Transverse colon (tissue), 4 donors: ENCODE measurements around the gene SPNS3. TPM values are rescaled to one million over a fixed set of nuclear protein-coding genes. Genes with fewer than 3 reads are reported as not detected.

ENCODE experiments used
- DNase-seq: peaks from one replicate; pipeline ENCODE4 v3.0.0-alpha.2; 2019
- H3K27ac ChIP-seq, 4 donors: fragments of 200-600 bp; sonication (generic); 2 replicates each; pipeline ENCODE4 v1.5.1; 2016 to 2018; ENCODE audit warnings: inconsistent platforms in 4 of 4
- H3K27me3 ChIP-seq: fragments of 200-600 bp; sonication (generic); 2 replicates; pipeline ENCODE4 v1.5.1; 2017; ENCODE audit warnings: inconsistent platforms
- H3K36me3 ChIP-seq, 4 donors: fragments of 200-600 bp; sonication (generic); 2 replicates each; pipeline ENCODE4 v1.5.1; 2017 to 2019; ENCODE audit warnings: inconsistent platforms in 4 of 4
- H3K4me1 ChIP-seq, 4 donors: fragments of 200-600 bp; sonication (generic); 2 replicates each; pipeline ENCODE4 v1.5.1; 2017 to 2020; ENCODE audit warnings: inconsistent platforms in 4 of 4
- H3K4me3 ChIP-seq, 4 donors: fragments of 200-600 bp; sonication (generic); 1 replicate in 1 of 4; 2 replicates in 3 of 4; pipeline versions ENCODE4 v1.5.1 to v1.6.1; 2017 to 2019; ENCODE audit warnings: inconsistent platforms in 4 of 4
- H3K9me3 ChIP-seq, 2 donors: fragments of 200-600 bp; sonication (generic); 2 replicates each; pipeline ENCODE4 v1.5.1; 2017 to 2019; ENCODE audit warnings: inconsistent platforms in 2 of 2
- CTCF ChIP-seq, 5 experiments: fragments of 200-600 bp in 3 of 5; fragments of 450-650 bp in 2 of 5; sonication (generic) in 3 of 5; IDR thresholded peaks; 1 replicate in 2 of 5; 2 replicates in 3 of 5; pipeline ENCODE4 v1.5.1; 2016 to 2017; ENCODE audit warnings: antibody characterized with exemption in 5 of 5, inconsistent platforms in 3 of 5, mild to moderate bottlenecking in 2 of 5, moderate library complexity in 1 of 5
- EP300 ChIP-seq: sonication (generic); formaldehyde crosslinking; IDR thresholded peaks from one replicate; pipeline ENCODE4 v1.6.1; 2017; ENCODE audit warnings: antibody characterized with exemption, low read depth
- POLR2A ChIP-seq: fragments of 450-650 bp; IDR thresholded peaks from one replicate; pipeline ENCODE4 v1.6.1; 2016; ENCODE audit warnings: antibody characterized with exemption, mild to moderate bottlenecking, moderate library complexity
- POLR2AphosphoS5 ChIP-seq, 3 donors: sonication (generic); formaldehyde crosslinking; IDR thresholded peaks; one replicate each; pipeline ENCODE4 v1.6.1; 2016; ENCODE audit warnings: antibody characterized with exemption in 3 of 3
- WGBS, 2 donors: methylation state at CpG; one replicate each; pipeline ENCODE4 v1.1.5; 2018; ENCODE audit warnings: low coverage in 1 of 2; 5-methylcytosine and 5-hydroxymethylcytosine counted together
- in situ Hi-C, 4 donors: fragments of 200-750 bp; cut with MboI; loops; one replicate each; pipeline versions ENCODE4 v1.15.0 to v1.15.1; 2017; ENCODE audit warnings: low sequenced_read_pairs in 3 of 4, low pct_ligation_motif_present in 1 of 4, low pct_unique_long_range_greater_than_20kb in 1 of 4
- intact Hi-C: fragments of 100-400 bp; cut with DNase I; formaldehyde crosslinking; loops from one replicate; pipeline ENCODE4 v1.15.1; 2023; ENCODE audit warnings: low total_unique reads
- total RNA-seq, 4 donors: library from RNA; depleted of rRNA; stranded (reverse); fragments of >200 nt; gene quantifications; one replicate each; pipeline ENCODE4 v1.1.0, GENCODE V29; 2016

The SPNS3 gene
- total RNA-seq, 4 donors from 2014 or later: not detected

GRCh38 chr17:4467287-4467686 is 33.5 kb downstream of the SPNS3 start:
- intact Hi-C loops: loop anchor here (5.0 kb wide), 1 partner anchor 1470 kb away; no protein-coding TSS in a partner anchor
- no peak overlapping the region for H3K4me3 ChIP-seq

GRCh38 chr17:4469552-4469951 is 35.8 kb downstream of the SPNS3 start:
- Histone ChIP-seq H3K9me3 (no peaks in the 10 kb centered on the region), H3K27me3 (no peaks in the 10 kb centered on the region), H3K4me1 (no peaks in the 10 kb centered on the region), H3K27ac (no peak overlapping the region), H3K4me3 (no peak overlapping the region), H3K36me3 (no peaks in the 10 kb centered on the region)
- in situ Hi-C loops (no loop called here), intact Hi-C loops (loop anchor here (5.0 kb wide), 1 partner anchor 1472 kb away; no protein-coding TSS in a partner anchor)
- WGBS, 2 donors: 73 to 90% methylated on average over 7 to 12 of the region's 12 CpGs
- no peak for TF ChIP-seq CTCF (IDR thresholded peaks at IDR 0.05)
- TF ChIP-seq POLR2A: no peak
- TF ChIP-seq EP300: no peak
- TF ChIP-seq POLR2AphosphoS5 (IDR thresholded peaks at IDR 0.05): no peak
- DNase-seq: no peak

More at GRCh38 chr17:4467287-4467686, 33.5 kb downstream of the SPNS3 start:
- Histone ChIP-seq H3K9me3 (no peaks in the 10 kb centered on the region), H3K27me3 (no peaks in the 10 kb centered on the region), H3K36me3 (no peaks in the 10 kb centered on the region), H3K27ac (no peak overlapping the region), H3K4me1 (no peaks in the 10 kb centered on the region)
- in situ Hi-C loops: no loop called here
- 72 to 78% methylated on average over 3 to 7 of the region's 7 CpGs for WGBS, 2 donors
- DNase-seq: no peak
- TF ChIP-seq EP300: no peak
- TF ChIP-seq CTCF (IDR thresholded peaks at IDR 0.05): no peak
- no peak for TF ChIP-seq POLR2A
- TF ChIP-seq POLR2AphosphoS5 (IDR thresholded peaks at IDR 0.05): no peak

- H3K27ac ChIP-seq: no peak overlapping the region
- H3K27me3 ChIP-seq: no peaks in the 10 kb centered on the region
- H3K9me3 ChIP-seq: no peaks in the 10 kb centered on the region
- WGBS, 2 donors: 63 to 98% methylated on average over 1 to 3 of the region's 3 CpGs
- intact Hi-C loops (no loop called here), in situ Hi-C loops (no loop called here)
- H3K4me1 ChIP-seq: peaks cover 5 to 15% (median 10%) of the 10 kb centered on the region in 4 donors
- H3K4me3 ChIP-seq: no peak overlapping the region
- no peak for DNase-seq
- no peak for TF ChIP-seq CTCF (IDR thresholded peaks at IDR 0.05)
- TF ChIP-seq EP300: no peak
- TF ChIP-seq POLR2A: no peak
- TF ChIP-seq POLR2AphosphoS5 (IDR thresholded peaks at IDR 0.05): no peak
- H3K36me3 ChIP-seq: no peaks in the 10 kb centered on the region
Observed at GRCh38 chr17:4472286-4472685, 38.5 kb downstream of the SPNS3 start.

GRCh38 chr17:4474093-4474492 is 40.4 kb downstream of the SPNS3 start:
- Histone ChIP-seq H3K9me3 (no peaks in the 10 kb centered on the region), H3K4me1 (peaks cover 5 to 23% (median 11%) of the 10 kb centered on the region in 4 donors), H3K4me3 (no peak overlapping the region), H3K27me3 (no peaks in the 10 kb centered on the region), H3K36me3 (no peaks in the 10 kb centered on the region), H3K27ac (no peak overlapping the region)
- 87% methylated on average over 10 of the region's 13 CpGs; no CpG with 5 or more reads in 1 of the 2 donors for WGBS, 2 donors
- in situ Hi-C loops: no loop called here
- TF ChIP-seq POLR2A (no peak), POLR2AphosphoS5 (IDR thresholded peaks at IDR 0.05) (no peak), CTCF (IDR thresholded peaks at IDR 0.05) (no peak), EP300 (no peak)
- no peak for DNase-seq
- intact Hi-C loops: no loop called here
